GM21367 (cell line): Measurements from ENCODE around the gene SLC16A1.
"Not testable (repeated sequence)": the region's sequence is repeated elsewhere in the genome, so short reads cannot be mapped to it uniquely, and the experiment has no call there.

Experiments used
- ATAC-seq: cut with Tn5 transposase; IDR thresholded peaks from one replicate; pipeline ENCODE4 v1.9.1; 2021; ENCODE audit not compliant: unreplicated experiment

SLC16A1 gene, protein sequence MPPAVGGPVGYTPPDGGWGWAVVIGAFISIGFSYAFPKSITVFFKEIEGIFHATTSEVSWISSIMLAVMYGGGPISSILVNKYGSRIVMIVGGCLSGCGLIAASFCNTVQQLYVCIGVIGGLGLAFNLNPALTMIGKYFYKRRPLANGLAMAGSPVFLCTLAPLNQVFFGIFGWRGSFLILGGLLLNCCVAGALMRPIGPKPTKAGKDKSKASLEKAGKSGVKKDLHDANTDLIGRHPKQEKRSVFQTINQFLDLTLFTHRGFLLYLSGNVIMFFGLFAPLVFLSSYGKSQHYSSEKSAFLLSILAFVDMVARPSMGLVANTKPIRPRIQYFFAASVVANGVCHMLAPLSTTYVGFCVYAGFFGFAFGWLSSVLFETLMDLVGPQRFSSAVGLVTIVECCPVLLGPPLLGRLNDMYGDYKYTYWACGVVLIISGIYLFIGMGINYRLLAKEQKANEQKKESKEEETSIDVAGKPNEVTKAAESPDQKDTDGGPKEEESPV

DNA sequence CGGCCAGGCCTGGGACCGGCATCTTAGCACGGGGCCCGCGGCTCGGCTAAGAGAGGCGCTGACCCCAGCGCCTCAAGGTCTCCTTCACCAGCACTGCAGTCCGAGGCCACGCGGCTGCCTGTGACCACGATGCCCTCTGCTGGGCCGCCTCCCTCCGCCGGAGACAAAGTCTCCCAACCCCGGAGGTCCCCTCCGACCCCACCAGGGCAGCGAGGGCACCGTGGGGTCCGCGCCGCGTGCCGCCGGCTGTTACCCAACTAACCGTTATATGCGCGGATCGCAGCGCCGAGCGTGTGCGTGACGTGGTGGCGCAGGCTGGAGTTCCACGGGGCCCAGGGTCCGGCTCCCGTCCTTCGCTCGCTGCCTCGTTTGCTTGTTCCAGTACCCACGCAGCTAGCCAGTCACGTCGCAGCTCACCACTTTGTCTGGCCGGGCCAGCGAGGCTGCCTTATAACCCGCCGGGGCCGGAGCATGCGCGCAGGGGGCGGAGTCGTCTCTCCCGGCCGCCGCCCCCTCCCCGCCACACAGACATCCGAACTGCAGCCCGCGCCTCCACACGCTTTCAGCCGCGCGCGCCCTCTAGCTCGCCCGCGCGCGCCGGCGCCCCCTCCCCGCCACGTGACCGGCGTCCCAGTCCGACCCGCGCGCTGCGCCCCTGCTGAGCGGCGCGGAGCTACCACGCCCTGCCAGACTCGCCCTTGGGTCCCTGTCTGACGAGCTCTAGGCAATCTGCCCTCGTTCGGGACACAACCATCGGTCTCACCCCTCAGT lies at the start of gene SLC16A1:
Gene SLC16A1, minus strand, starts transcription at position 424 of the 771 bp plus-strand sequence. CDS start 26,888 bp downstream, outside the sequence.
- peak; percentile 50 for ATAC-seq

DNA sequence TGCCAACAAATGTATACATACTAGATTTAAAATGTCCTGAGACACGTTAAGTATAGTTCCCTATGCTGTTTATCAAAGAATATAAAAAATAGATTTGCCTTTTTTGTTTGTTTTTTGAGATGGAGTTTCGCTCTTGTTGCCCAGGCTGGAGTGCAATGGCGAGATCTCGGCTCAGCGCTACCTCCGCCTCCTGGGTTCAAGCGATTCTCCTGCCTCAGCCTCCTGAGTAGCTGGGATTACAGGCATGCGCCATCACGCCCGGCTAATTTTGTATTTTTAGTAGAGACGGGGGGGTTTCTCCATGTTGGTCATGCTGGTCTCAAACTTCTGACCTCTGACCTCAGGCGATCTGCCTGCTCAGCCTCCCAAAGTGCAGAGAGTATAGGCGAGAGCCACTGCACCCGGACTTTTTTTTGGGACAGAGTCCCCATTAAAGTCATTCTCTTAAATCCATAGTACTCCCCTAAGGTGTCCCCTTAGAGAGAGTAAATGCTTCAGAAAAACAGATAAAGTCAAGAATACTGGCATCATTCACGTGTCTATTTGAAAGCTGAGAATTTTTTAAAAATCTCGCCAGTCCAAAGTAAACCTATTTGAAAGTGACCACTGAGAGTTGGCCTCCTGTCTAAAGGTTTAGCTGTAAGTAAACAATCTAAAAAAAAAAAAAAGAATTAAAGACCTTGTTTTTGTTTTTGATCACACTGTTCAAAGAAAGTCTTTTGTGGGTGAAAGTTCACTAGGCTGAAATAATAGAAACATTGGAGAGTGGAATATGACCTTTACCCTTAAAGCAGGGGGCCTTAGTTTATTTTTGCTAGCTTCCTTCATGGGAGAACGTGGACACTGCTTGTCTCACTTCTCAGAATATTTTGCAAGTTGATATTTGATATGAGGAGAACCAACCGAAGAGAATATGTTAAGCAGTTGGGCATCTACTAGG lies 48.0 kb upstream of the SLC16A1 start:
- ATAC-seq: no peak

- no peak for ATAC-seq
Measured at GRCh38 chr1:113002297-113002696, 46.3 kb upstream of the SLC16A1 start.

DNA sequence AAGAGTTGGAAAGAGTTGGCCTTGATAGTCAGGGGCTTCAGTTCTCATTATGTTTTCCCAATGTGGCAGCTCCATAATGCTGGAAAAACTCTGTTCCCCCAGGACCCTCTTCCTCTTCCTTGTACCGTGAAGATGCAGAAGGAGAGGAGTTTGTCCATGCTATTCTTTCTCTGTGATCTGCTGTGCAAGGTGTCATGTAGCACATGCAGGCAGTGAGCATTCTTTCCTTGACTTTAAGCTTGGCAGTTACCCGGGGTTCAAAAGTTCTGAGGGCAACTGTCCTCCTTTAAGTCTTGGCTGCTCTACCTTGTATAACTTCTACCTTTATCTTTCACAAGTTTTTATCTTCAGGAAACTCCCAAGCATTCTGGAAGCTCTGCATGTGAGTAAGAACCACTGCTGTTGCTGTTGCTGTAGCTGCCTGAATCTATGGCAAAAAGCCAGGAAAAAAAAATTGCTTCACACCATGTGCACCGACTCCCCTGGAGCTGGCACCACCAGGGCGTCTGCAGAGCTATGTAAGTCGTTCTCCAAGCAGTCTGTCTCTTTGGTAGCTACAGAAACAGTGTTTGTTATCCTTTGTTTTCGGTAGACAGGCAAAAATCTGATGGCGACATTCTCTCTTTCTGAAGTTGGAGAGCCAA lies 42.7 kb upstream of the SLC16A1 start:
- ATAC-seq: no peak

GRCh38 chr1:112997781-112998180 lies 41.8 kb upstream of the SLC16A1 start:
- no peak for ATAC-seq

DNA sequence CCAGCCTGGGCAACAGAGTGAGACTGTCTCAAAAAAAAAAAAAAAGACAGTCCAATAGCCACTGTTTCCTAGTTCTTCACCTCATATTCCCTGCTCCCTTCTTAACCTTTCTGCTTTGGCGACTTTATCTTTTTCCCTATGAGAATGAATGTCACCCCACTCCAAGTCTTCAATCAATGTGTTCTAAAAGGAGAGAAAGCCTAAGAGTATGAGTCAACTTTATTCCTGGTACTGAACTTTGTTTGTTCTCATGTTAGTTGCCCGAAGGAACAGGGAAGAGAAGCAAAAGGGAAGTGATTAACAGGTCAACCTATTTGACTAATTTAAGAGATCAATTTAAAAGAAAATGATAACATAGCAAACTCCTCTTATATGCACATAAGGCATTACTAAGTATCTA lies 39.9 kb upstream of the SLC16A1 start:
- ATAC-seq: no peak

GRCh38 chr1:112995021-112995420 lies 39.0 kb upstream of the SLC16A1 start:
- not testable (repeated sequence) for ATAC-seq

DNA sequence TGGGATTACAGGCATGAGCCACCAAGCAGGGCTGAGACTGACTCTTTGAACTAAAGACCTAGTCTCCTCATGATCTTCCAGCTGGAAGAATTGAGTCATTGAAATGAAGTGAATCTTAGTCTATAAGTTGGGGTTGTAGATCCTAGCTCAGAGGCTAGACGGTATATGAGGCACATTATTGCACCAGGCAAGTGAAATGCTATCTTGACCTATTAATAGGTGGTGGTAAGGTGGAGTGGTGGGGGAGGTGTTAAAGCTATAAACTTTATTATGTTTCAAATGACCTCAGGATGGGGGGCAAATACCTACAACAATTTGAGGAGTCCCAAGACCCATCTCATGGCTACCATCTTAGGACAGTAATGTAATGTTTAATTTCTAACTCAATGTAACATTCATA lies 36.8 kb upstream of the SLC16A1 start:
- ATAC-seq: no peak

GRCh38 chr1:112991402-112992120 lies 35.6 kb upstream of the SLC16A1 start:
- ATAC-seq: no peak

DNA sequence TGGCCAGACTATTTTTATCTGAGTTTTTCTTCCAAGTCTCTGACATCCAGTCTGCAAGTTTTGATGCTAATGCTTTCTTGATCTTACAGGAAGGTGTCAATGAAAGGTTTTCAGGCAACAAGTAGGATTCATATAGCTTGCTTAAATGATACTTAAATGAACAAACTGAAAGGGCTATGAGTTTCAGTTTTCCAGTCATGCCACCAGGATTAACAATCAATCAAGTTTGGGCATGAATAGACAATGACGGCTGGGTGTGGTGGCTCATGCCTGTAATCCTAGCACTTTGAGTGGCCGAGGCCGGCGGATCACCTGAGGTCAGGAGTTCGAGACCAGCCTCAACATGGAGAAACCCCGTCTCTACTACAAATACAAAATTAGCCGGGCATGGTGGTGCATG lies 34.3 kb upstream of the SLC16A1 start:
- no peak for ATAC-seq

DNA sequence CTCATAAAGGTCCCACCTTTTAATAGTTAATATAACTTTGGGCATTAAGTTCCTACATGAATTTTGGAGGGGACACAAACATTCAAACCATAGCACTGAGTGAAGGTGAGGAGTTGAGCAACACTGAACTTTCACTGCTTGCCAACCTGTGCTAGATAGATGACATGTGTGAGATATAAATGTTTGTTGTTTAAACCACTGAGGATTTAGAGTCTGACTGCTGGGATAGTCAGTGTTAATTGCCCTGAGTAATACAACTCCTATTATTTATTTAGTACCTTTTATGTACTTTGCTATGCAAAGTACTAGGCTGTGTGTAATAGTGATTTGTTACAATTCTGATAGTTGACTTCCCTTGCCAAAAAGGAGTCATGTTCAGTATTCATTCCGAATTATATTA lies 32.4 kb upstream of the SLC16A1 start:
- ATAC-seq: no peak

GRCh38 chr1:112985123-112985522 lies 29.1 kb upstream of the SLC16A1 start:
- no peak for ATAC-seq

- no peak for ATAC-seq
Measured at GRCh38 chr1:112983537-112984131, 27.6 kb upstream of the SLC16A1 start.

GRCh38 chr1:112982853-112983536 lies 27.0 kb upstream of the SLC16A1 start:
- ATAC-seq: no peak

GRCh38 chr1:112982328-112982727 lies 26.3 kb upstream of the SLC16A1 start:
- ATAC-seq: no peak

- not testable (repeated sequence) for ATAC-seq
Measured at GRCh38 chr1:112981834-112982233, 25.8 kb upstream of the SLC16A1 start.

- no peak for ATAC-seq
Measured at GRCh38 chr1:112981426-112981825, 25.4 kb upstream of the SLC16A1 start.

DNA sequence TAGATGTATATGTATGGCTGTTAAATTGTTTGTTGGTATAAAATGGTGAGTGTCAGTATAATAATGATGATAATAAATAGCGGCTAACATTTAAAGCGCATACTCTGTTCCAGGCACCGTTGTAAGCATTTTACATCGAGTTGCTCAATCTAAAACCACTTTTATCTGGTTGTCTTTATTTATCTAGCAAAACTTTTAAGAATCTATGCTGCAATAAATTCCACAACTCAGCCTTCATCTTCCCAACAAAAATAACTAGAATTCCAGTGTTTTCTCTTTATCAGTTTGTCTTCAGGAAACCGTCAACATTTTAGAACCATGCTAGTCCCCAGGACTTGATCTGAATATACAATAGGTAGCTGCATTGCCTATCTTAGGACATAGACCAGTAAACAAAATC lies 19.3 kb upstream of the SLC16A1 start:
- ATAC-seq: no peak

DNA sequence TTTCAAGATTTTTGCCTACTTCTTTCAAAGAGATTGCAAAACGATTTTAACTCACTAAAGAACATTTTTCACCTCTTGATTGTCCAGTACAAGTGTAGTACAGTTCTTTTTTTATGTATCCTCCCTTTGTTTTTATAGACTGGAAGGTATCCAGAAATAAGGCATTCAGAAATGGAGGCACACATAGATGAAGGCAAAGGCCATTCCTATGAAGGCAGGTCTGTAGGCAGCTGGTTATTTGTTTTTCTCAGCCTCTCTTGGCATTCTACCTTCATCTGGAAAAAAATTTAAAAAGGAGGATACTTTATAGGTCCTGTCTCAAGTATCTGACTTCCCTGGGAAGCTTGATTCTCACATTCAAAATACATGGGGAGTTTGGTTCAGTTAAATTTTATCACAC lies 18.6 kb upstream of the SLC16A1 start:
- ATAC-seq: no peak
